ENCODE results near the gene PHACTR1. TPM values are rescaled to one million over a fixed set of nuclear protein-coding genes. Genes with fewer than 3 reads are reported as not detected.
A peak's percentile ranks its signal among the peaks of the same experiment; 100 is the strongest.

The PHACTR1 gene
- total RNA-seq, 1 donor from 2014 or later = 8.4 TPM

DNA sequence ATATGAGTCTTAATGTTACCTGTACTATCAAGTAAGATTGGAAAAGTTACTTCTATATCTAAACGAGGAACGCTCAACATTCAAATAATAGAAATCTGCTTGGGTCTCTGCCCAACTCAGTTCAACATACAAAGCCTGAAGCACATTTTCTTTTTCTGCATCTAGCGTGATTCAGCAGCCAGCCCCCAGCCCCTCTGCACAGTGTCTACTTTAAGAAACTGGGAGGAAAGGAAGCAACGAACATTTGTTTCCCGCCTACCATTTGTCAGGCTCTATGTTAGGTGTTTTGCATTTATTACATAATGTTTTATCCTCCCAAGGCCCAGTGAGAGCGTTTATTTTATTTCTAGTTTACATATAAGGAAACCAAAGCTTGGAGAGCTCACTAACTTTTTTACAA is 17.3 kb downstream of the PHACTR1 start:
- Histone ChIP-seq H3K4me1 (no peaks in the 10 kb centered on the region), H3K27me3 (no peaks in the 10 kb centered on the region), H3K27ac (no peak overlapping the region), H3K36me3 (no peaks in the 10 kb centered on the region), H3K9me3 (no peaks in the 10 kb centered on the region), H3K4me3 (no peak overlapping the region)
- TF ChIP-seq, protein P1, sequence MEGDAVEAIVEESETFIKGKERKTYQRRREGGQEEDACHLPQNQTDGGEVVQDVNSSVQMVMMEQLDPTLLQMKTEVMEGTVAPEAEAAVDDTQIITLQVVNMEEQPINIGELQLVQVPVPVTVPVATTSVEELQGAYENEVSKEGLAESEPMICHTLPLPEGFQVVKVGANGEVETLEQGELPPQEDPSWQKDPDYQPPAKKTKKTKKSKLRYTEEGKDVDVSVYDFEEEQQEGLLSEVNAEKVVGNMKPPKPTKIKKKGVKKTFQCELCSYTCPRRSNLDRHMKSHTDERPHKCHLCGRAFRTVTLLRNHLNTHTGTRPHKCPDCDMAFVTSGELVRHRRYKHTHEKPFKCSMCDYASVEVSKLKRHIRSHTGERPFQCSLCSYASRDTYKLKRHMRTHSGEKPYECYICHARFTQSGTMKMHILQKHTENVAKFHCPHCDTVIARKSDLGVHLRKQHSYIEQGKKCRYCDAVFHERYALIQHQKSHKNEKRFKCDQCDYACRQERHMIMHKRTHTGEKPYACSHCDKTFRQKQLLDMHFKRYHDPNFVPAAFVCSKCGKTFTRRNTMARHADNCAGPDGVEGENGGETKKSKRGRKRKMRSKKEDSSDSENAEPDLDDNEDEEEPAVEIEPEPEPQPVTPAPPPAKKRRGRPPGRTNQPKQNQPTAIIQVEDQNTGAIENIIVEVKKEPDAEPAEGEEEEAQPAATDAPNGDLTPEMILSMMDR (IDR thresholded peaks at IDR 0.05) = no peak
- DNase-seq (ENCODE audit: low spot score in 2 of 2) = no peak
- intact Hi-C loops (cut with DNase I) = no loop called here

GRCh38 chr6:12735786-12736185 is 19.2 kb downstream of the PHACTR1 start:
- Histone ChIP-seq H3K27ac (no peak overlapping the region), H3K4me1 (no peaks in the 10 kb centered on the region), H3K27me3 (no peaks in the 10 kb centered on the region), H3K36me3 (no peaks in the 10 kb centered on the region), H3K9me3 (no peaks in the 10 kb centered on the region), H3K4me3 (no peak overlapping the region)
- intact Hi-C loops (cut with DNase I) = no loop called here
- TF ChIP-seq, protein P1 (IDR thresholded peaks at IDR 0.05) = no peak
- DNase-seq (ENCODE audit: low spot score in 2 of 2) = no peak

- Histone ChIP-seq H3K27ac (no peak overlapping the region), H3K9me3 (no peaks in the 10 kb centered on the region), H3K4me3 (no peak overlapping the region), H3K36me3 (no peaks in the 10 kb centered on the region), H3K27me3 (peaks cover 8% of the 10 kb centered on the region), H3K4me1 (no peaks in the 10 kb centered on the region)
- TF ChIP-seq, protein P1 (IDR thresholded peaks at IDR 0.05) = no peak
- intact Hi-C loops (cut with DNase I) = no loop called here
- no peak for DNase-seq (ENCODE audit: low spot score in 2 of 2)
These were observed 31.8 kb downstream of the PHACTR1 start for GRCh38 chr6:12748411-12748810.

- Histone ChIP-seq H3K4me1 (no peaks in the 10 kb centered on the region), H3K4me3 (peak overlapping the region in 1 of 2 donors; percentile 26), H3K9me3 (no peaks in the 10 kb centered on the region), H3K36me3 (no peaks in the 10 kb centered on the region), H3K27ac (no peak overlapping the region), H3K27me3 (peaks cover 8% of the 10 kb centered on the region)
- TF ChIP-seq, protein P1 (IDR thresholded peaks at IDR 0.05) = no peak
- no peak for DNase-seq (ENCODE audit: low spot score in 2 of 2)
- intact Hi-C loops (cut with DNase I) = no loop called here
These were observed 32.4 kb downstream of the PHACTR1 start for GRCh38 chr6:12748815-12749521.

GRCh38 chr6:12749531-12750379 is 33.2 kb downstream of the PHACTR1 start:
- H3K4me1 ChIP-seq = no peaks in the 10 kb centered on the region
- H3K4me3 ChIP-seq = peak overlapping the region; percentile 28 to 36
- intact Hi-C loops (cut with DNase I) = no loop called here
- H3K27me3 ChIP-seq = peaks cover 8% of the 10 kb centered on the region
- no peak for DNase-seq (ENCODE audit: low spot score in 2 of 2)
- no peaks in the 10 kb centered on the region for H3K9me3 ChIP-seq
- TF ChIP-seq, protein P1 (IDR thresholded peaks at IDR 0.05) = no peak
- H3K27ac ChIP-seq = no peak overlapping the region
- H3K36me3 ChIP-seq = no peaks in the 10 kb centered on the region

All from ascending aorta (tissue), 2 donors.